B cell (primary cell): Measurements from ENCODE around the gene THSD4.

Experiments used
- CTCF ChIP-seq: fragments of 200-600 bp; IDR thresholded peaks from one replicate; pipeline ENCODE4 v1.8.0; 2022; ENCODE audit warnings: antibody characterized with exemption, mild to moderate bottlenecking
- EZH2 ChIP-seq: IDR thresholded peaks from 2 replicates; pipeline ENCODE4 v1.6.1; 2012; ENCODE audit warnings: borderline replicate concordance, low read depth, mild to moderate bottlenecking, moderate library complexity, low read length; ENCODE audit not compliant: insufficient read depth, poor library complexity, severe bottlenecking

DNA sequence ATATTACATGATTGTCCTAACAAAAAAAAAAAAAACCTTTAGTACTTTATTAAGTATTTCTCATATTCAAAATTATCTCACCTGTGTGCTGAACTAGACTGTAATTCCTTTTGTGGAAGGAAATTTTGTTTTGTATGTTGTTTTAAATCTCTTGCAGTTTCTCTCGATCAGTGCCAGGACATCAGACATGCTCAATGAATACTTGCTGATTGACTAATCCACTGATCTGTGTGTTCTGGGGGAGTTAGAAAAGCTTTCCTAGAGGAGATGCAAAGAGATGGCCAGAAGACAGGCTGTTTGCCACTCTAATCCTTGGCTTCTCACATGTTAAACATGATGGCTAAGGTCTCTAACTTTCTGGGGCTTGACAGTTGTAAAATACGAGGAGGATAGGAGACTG lies 461.8 kb downstream of the THSD4 start:
- TF ChIP-seq CTCF (no peak), EZH2 (no peak)
